K562 (cell line): ENCODE data around the gene ENO3. TPM values are rescaled to one million over a fixed set of nuclear protein-coding genes. Genes with fewer than 3 reads are reported as not detected.
A peak's percentile ranks its signal among the peaks of the same experiment; 100 is the strongest.

Source experiments
- ATAC-seq: fragments of 200-7000 bp; cut with Tn5 transposase; 3 replicates; pipeline ENCODE4 v1.9.1; 2020; ENCODE audit warnings: moderate library complexity
- Bru-seq: library from RNA; stranded (reverse); fragments of 400-500 nt; gene quantifications from one replicate; lab custom pipeline; 2021; lab: Mats Ljungman, UMichigan
- BruChase-seq, 2 experiments: library from RNA; stranded (reverse); fragments of 400-500 nt; gene quantifications; one replicate each; lab custom pipeline; 2021; lab: Mats Ljungman, UMichigan
- BruUV-seq: library from RNA; stranded (reverse); fragments of 400-500 nt; replicated peaks from 2 replicates; lab custom pipeline; 2021; lab: Mats Ljungman, UMichigan
- CTCF ChIA-PET: fragments of 300-600 bp; formaldehyde crosslinking; extraction: SDS; loops from one replicate; lab custom pipeline; 2021; ENCODE audit warnings: low intra/inter-chr PET ratio; lab: Yijun Ruan, JAX
- POLR2A ChIA-PET: fragments of 300-600, 350-650 bp; sonication (Branson Sonifier 250); formaldehyde crosslinking; extraction: SDS; loops from one replicate; lab custom pipeline; 2021; ENCODE audit warnings: antibody characterized with exemption, inconsistent platforms; lab: Yijun Ruan, JAX
- DNase-seq, 4 experiments: peaks; one replicate each; pipeline versions ENCODE4 v3.0.0 to v3.0.0-alpha.2; 2011 to 2018; ENCODE audit warnings: low spot score in 3 of 4, mixed read lengths in 3 of 4; ENCODE audit errors: extremely low read depth in 1 of 4
- FAIRE-seq: peaks from 2 replicates; lab custom pipeline; 2011; peaks lifted over from hg19 to GRCh38; lab: Jason Lieb, UNC
- H2AFZ ChIP-seq: 2 replicates; pipeline ENCODE4 v1.6.0; 2011; ENCODE audit warnings: low read depth, low read length, control low read depth, inconsistent platforms
- H3K27ac ChIP-seq: fragments of 200-600 bp; 3 replicates; pipeline ENCODE4 v1.8.0; 2011; ENCODE audit warnings: low read depth, mild to moderate bottlenecking, control low read depth, inconsistent platforms, low read length, moderate library complexity, mixed read lengths; ENCODE audit errors: extremely low read depth
- H3K27me3 ChIP-seq, 2 experiments: fragments of 300-600 bp in 1 of 2; 2 replicates in 1 of 2; 3 replicates in 1 of 2; pipeline versions ENCODE4 v1.6.0 to v1.8.0; 2011; ENCODE audit warnings: inconsistent platforms in 2 of 2, low read length in 2 of 2, mild to moderate bottlenecking in 1 of 2, mixed read lengths in 1 of 2, moderate library complexity in 1 of 2; ENCODE audit not compliant: control insufficient read depth in 2 of 2, insufficient read depth in 2 of 2
- H3K36me3 ChIP-seq: fragments of 300-600 bp; 3 replicates; pipeline ENCODE4 v1.8.0; 2011; ENCODE audit warnings: mild to moderate bottlenecking, low read length, inconsistent platforms; ENCODE audit not compliant: control insufficient read depth, insufficient read depth
- H3K4me1 ChIP-seq, 2 experiments: fragments of 200-600 bp in 1 of 2; replicated peaks in 1 of 2; 2 replicates in 1 of 2; 3 replicates in 1 of 2; pipeline versions ENCODE4 v1.5.1 to v1.8.0; 2011; ENCODE audit warnings: inconsistent platforms in 2 of 2, low read length in 2 of 2, mild to moderate bottlenecking in 1 of 2, mixed read lengths in 1 of 2, moderate library complexity in 1 of 2; ENCODE audit not compliant: control insufficient read depth in 2 of 2, insufficient read depth in 2 of 2
- H3K4me2 ChIP-seq: 2 replicates; pipeline ENCODE4 v1.6.1; 2011; ENCODE audit warnings: low read length, control low read depth, inconsistent platforms, mixed read lengths; ENCODE audit not compliant: insufficient read depth
- H3K4me3 ChIP-seq: fragments of 200-600 bp; sonication (generic), shearing (Covaris generic); 2 replicates; pipeline ENCODE4 v1.5.1; 2016; ENCODE audit warnings: control low read depth, inconsistent platforms
- H3K79me2 ChIP-seq: fragments of 200-600 bp; 3 replicates; pipeline ENCODE4 v1.8.0; 2011; ENCODE audit warnings: low read length, inconsistent platforms; ENCODE audit not compliant: control insufficient read depth, insufficient read depth
- H3K9ac ChIP-seq, 2 experiments: 2 replicates each; pipeline versions ENCODE4 v1.6.0 to v1.6.1; 2011; ENCODE audit warnings: low read depth in 2 of 2, low read length in 2 of 2, control low read depth in 1 of 2, inconsistent platforms in 1 of 2, mild to moderate bottlenecking in 1 of 2, mixed read lengths in 1 of 2; ENCODE audit not compliant: insufficient read depth in 1 of 2
- H3K9me1 ChIP-seq: one replicate; pipeline ENCODE4 v1.6.0; 2011; ENCODE audit warnings: inconsistent platforms, mild to moderate bottlenecking, low read length, moderate library complexity; ENCODE audit not compliant: control insufficient read depth, insufficient read depth
- H3K9me3 ChIP-seq: replicated peaks from 2 replicates; pipeline ENCODE4 v1.5.1; 2011; ENCODE audit warnings: low read depth, low read length, inconsistent platforms; ENCODE audit not compliant: control insufficient read depth, insufficient read depth
- H4K20me1 ChIP-seq: replicated peaks from 2 replicates; pipeline ENCODE4 v1.6.1; 2011; ENCODE audit warnings: low read length, inconsistent platforms, mixed read lengths; ENCODE audit not compliant: control insufficient read depth, insufficient read depth
- PHB ChIP-seq: fragments of 250-450 bp; sonication (Bioruptor Pico); IDR thresholded peaks from 2 replicates; pipeline ENCODE4 v1.5.0; 2021
- TCFL5 ChIP-seq: fragments of 250-450 bp; sonication (Bioruptor Pico); conservative IDR thresholded peaks from 2 replicates; pipeline ENCODE4 v1.6.1; 2021; ENCODE audit warnings: mild to moderate bottlenecking, moderate library complexity, matching md5 sums
- WGBS: fragments of 100-300 bp; shearing (Covaris generic); methylation state at CpG from one replicate; pipeline ENCODE4 v1.1.6; 2016; ENCODE audit warnings: low coverage, mixed read lengths; ENCODE audit not compliant: insufficient coverage; ENCODE audit errors: missing lambda C conversion rate; 5-methylcytosine and 5-hydroxymethylcytosine counted together
- in situ Hi-C: fragments of 300-500 bp; cut with MboI; formaldehyde crosslinking; loops from 4 replicates; pipeline ENCODE4 v1.15.0; 2018; ENCODE audit warnings: inconsistent platforms, mixed read lengths
- intact Hi-C: fragments of 100-400 bp; cut with micrococcal nuclease; formaldehyde crosslinking; loops from 2 replicates; pipeline ENCODE4 v1.14.2; 2022
- long read RNA-seq, 3 experiments: library from polyadenylated mRNA in 2 of 3; library from RNA in 1 of 3; unstranded in 2 of 3; stranded (forward) in 1 of 3; transcript quantifications; one replicate each; pipeline ENCODE4 v2.0.0, GENCODE V29; 2019 to 2022
- polyA minus RNA-seq, 3 experiments: library from RNA; depleted of rRNA, polyadenylated mRNA; stranded (reverse); fragments of >200 nt; gene quantifications; 2 replicates each; pipeline ENCODE4 v1.2.3, GENCODE V29; 2011
- polyA plus RNA-seq, 8 experiments: library from polyadenylated mRNA; depleted of rRNA in 4 of 8; stranded (reverse) in 5 of 8; unstranded in 3 of 8; fragments of >200 nt; fragmentation: Nextera tagmentation in 2 of 8; fragmentation: Illumina TruSeq in 1 of 8; extraction: Ambion mirVana in 2 of 8; extraction: Trizol in 1 of 8; gene quantifications; 2 replicates each; pipeline versions ENCODE4 v1.2.1 to v1.2.3, GENCODE V29; 2011 to 2014; ENCODE audit warnings: inconsistent platforms in 1 of 8, missing spikeins in 1 of 8
- total RNA-seq, 7 experiments: library from RNA; depleted of rRNA in 6 of 7; stranded (reverse); fragments of >200 nt in 6 of 7; fragmentation: Illumina TruSeq in 2 of 7; extraction: Trizol in 2 of 7; gene quantifications; 2 replicates each; pipeline versions ENCODE4 v1.2.1 to v1.2.3, GENCODE V29; 2011 to 2021; ENCODE audit warnings: low replicate concordance in 1 of 7
- TF ChIP-seq, protein P1 (sequence below): fragments of 450-650 bp; IDR thresholded peaks from 2 replicates; pipeline ENCODE4 v1.6.1; 2016; ENCODE audit warnings: borderline replicate concordance
- TF ChIP-seq, protein P2 (sequence below): sonication (generic); formaldehyde crosslinking; IDR thresholded peaks from 2 replicates; pipeline ENCODE4 v1.8.0; 2022; ENCODE audit warnings: mild to moderate bottlenecking, missing genetic modification reagents, borderline replicate concordance
- TF ChIP-seq, protein P3 (sequence below), 2 experiments: IDR thresholded peaks; 2 replicates each; pipeline ENCODE4 v1.6.1; 2012; ENCODE audit warnings: improper control_type of control experiment in 2 of 2, low read depth in 2 of 2, low read length in 2 of 2, borderline replicate concordance in 1 of 2
- TF ChIP-seq, protein P4 (sequence below): fragments of 200-800 bp; sonication (Bioruptor generic); IDR thresholded peaks from 2 replicates; pipeline ENCODE4 v1.6.1; 2017; ENCODE audit warnings: missing genetic modification characterization, missing compliant biosample characterization

Gene ENO3
- total RNA-seq (2011; cell fraction: chromatin; rRNA removed; ENCODE audit: low replicate concordance): 32.5 and 71.2 TPM in 2 replicates
- 31.6 and 45.9 TPM in 2 replicates for total RNA-seq (2011; cell fraction: nucleolus; rRNA removed)
- 30.1 and 40.7 TPM in 2 replicates for total RNA-seq (2011; cell fraction: nucleoplasm; rRNA removed)
- total RNA-seq (2014; rRNA removed) (7.1 and 8.3 TPM in 2 replicates), total RNA-seq (2014; rRNA removed; fragmentation: Illumina TruSeq; extraction: Trizol) (2.4 and 5.7 TPM in 2 replicates), total RNA-seq (2015; rRNA removed; fragmentation: Illumina TruSeq; extraction: Trizol) (5.6 and 5.9 TPM in 2 replicates), total RNA-seq (2021) (10.8 and 13.6 TPM in 2 replicates), polyA plus RNA-seq (2011; rRNA removed) (15.4 and 15.5 TPM in 2 replicates), polyA plus RNA-seq (2014; fragmentation: Illumina TruSeq; extraction: Trizol) (9.9 and 10.5 TPM in 2 replicates), polyA plus RNA-seq (2014; fragmentation: Nextera tagmentation; extraction: Ambion mirVana) (10 to 100 TPM in 1 of 2 experiments, 1 to 10 TPM in 1; 6.3 to 12.5 TPM), polyA plus RNA-seq (2014; rRNA removed) (17.2 and 18.4 TPM in 2 replicates), polyA minus RNA-seq (2011; rRNA and poly(A)+ RNA removed) (5.1 and 10.0 TPM in 2 replicates), Bru-seq, nascent RNA (percentile 49 among the genes with signal in this experiment), BruChase-seq, experiment 1, labeled RNA remaining after a 2-hour chase (percentile 48 among the genes with signal in this experiment), BruChase-seq, experiment 2, labeled RNA remaining after a 6-hour chase (percentile 51 among the genes with signal in this experiment)
- polyA plus RNA-seq (2011; cell fraction: cytosol; rRNA removed): 12.6 and 14.8 TPM in 2 replicates
- 140 and 201 TPM in 2 replicates for polyA plus RNA-seq (2011; cell fraction: nucleus; rRNA removed)
- 16.9 and 27.2 TPM in 2 replicates for polyA plus RNA-seq (2012)
- polyA minus RNA-seq (2011; cell fraction: cytosol; rRNA and poly(A)+ RNA removed): 6.4 and 10.6 TPM in 2 replicates
- 13.9 and 15.6 TPM in 2 replicates for polyA minus RNA-seq (2011; cell fraction: nucleus; rRNA and poly(A)+ RNA removed)
- long read RNA-seq, experiment 1, partial matches to known transcripts: 2 of 12 reads
- long read RNA-seq, experiment 1, other reads (novel, unspliced or antisense): 8 of 12 reads
- long read RNA-seq, experiment 2, partial matches to known transcripts: 0 of 3 reads
- long read RNA-seq, experiment 2, other reads (novel, unspliced or antisense): 2 of 3 reads
- long read RNA-seq, experiment 3, partial matches to known transcripts: 0 of 6 reads
- long read RNA-seq, experiment 3, other reads (novel, unspliced or antisense): 4 of 6 reads

DNA sequence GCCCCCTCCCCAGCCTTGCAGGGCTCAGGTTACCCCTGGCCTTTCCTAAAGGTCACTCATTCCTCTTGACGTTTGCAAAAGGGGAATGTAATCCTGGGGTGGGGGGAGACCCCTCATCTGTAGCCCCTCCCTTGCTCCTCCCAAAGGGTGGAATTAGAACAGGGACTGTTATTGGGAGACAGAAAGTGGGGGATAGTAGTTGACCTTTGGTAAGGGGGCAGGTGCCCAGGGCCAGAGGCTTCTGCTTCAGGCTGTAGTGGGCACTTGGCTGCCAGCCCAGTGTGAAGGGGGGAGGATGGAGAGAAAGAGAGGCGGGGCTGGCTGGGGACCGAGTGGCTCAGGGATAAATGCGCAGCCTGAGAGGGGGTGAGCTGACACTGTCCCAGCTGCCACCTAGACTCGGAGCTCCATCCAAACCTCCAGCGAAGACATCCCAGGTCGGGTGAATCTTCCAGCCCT, at the start of gene ENO3:
Gene ENO3 (plus strand): TSS at position 374 of the 459 bp plus-strand sequence. CDS start 711 bp downstream, outside the sequence.
- peak within 1 kb of the TSS; percentile 97 for H3K4me3 ChIP-seq
- ChIA-PET CTCF (no interaction called here), POLR2A (interaction anchor here (0.6 to 4.7 kb wide), 5 partner anchors 9 to 62 kb away, joined by 3 to 38 read pairs (median 7); partner anchors contain the start of genes CAMTA2, RNF167, SLC25A11 and SPAG7)
- in situ Hi-C loops: no loop called here
- peaks cover 14% of the 10 kb centered on the region for H4K20me1 ChIP-seq
- H3K9me1 ChIP-seq: no peaks in the 10 kb centered on the region
- FAIRE-seq (no peak), DNase-seq (peak in 2 of 4 experiments; percentile 35 to 60), ATAC-seq (no peak)
- H3K27me3 ChIP-seq: no peaks in the 10 kb centered on the region
- peak within 1 kb of the TSS; percentile 84 for H3K4me2 ChIP-seq
- intact Hi-C loops: loop anchor here (1.0 kb wide), 1 partner anchor 17 kb away; the partner anchor contains the start of gene SPAG7
- no peaks in the 10 kb centered on the region for H3K9me3 ChIP-seq
- H3K79me2 ChIP-seq: peaks cover 45% of the 10 kb centered on the region
- H3K4me1 ChIP-seq: peaks cover 19 to 50% of the 10 kb centered on the region in 2 experiments
- 3% methylated on average over 7 of the region's 7 CpGs for WGBS
- BruUV-seq: no TSS peak
- H3K27ac ChIP-seq: peak within 1 kb of the TSS; percentile 98
- H3K9ac ChIP-seq: peak within 1 kb of the TSS; percentile 89 to 96
- peak within 1 kb of the TSS; percentile 51 for H2AFZ ChIP-seq
- H3K36me3 ChIP-seq: peaks cover 21% of the 10 kb centered on the region
- TF ChIP-seq, protein P1, sequence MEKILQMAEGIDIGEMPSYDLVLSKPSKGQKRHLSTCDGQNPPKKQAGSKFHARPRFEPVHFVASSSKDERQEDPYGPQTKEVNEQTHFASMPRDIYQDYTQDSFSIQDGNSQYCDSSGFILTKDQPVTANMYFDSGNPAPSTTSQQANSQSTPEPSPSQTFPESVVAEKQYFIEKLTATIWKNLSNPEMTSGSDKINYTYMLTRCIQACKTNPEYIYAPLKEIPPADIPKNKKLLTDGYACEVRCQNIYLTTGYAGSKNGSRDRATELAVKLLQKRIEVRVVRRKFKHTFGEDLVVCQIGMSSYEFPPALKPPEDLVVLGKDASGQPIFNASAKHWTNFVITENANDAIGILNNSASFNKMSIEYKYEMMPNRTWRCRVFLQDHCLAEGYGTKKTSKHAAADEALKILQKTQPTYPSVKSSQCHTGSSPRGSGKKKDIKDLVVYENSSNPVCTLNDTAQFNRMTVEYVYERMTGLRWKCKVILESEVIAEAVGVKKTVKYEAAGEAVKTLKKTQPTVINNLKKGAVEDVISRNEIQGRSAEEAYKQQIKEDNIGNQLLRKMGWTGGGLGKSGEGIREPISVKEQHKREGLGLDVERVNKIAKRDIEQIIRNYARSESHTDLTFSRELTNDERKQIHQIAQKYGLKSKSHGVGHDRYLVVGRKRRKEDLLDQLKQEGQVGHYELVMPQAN: 0 out of 2 replicates have a peak, but pooled peaks have one; percentile 0
- TF ChIP-seq, protein P2, sequence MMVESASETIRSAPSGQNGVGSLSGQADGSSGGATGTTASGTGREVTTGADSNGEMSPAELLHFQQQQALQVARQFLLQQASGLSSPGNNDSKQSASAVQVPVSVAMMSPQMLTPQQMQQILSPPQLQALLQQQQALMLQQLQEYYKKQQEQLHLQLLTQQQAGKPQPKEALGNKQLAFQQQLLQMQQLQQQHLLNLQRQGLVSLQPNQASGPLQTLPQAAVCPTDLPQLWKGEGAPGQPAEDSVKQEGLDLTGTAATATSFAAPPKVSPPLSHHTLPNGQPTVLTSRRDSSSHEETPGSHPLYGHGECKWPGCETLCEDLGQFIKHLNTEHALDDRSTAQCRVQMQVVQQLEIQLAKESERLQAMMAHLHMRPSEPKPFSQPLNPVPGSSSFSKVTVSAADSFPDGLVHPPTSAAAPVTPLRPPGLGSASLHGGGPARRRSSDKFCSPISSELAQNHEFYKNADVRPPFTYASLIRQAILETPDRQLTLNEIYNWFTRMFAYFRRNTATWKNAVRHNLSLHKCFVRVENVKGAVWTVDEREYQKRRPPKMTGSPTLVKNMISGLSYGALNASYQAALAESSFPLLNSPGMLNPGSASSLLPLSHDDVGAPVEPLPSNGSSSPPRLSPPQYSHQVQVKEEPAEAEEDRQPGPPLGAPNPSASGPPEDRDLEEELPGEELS (CRISPR knock-in tag): no peak
- TF ChIP-seq PHB (CRISPR knock-in tag) (no peak), TCFL5 (CRISPR knock-in tag) (no peak)
- TF ChIP-seq, protein P3, sequence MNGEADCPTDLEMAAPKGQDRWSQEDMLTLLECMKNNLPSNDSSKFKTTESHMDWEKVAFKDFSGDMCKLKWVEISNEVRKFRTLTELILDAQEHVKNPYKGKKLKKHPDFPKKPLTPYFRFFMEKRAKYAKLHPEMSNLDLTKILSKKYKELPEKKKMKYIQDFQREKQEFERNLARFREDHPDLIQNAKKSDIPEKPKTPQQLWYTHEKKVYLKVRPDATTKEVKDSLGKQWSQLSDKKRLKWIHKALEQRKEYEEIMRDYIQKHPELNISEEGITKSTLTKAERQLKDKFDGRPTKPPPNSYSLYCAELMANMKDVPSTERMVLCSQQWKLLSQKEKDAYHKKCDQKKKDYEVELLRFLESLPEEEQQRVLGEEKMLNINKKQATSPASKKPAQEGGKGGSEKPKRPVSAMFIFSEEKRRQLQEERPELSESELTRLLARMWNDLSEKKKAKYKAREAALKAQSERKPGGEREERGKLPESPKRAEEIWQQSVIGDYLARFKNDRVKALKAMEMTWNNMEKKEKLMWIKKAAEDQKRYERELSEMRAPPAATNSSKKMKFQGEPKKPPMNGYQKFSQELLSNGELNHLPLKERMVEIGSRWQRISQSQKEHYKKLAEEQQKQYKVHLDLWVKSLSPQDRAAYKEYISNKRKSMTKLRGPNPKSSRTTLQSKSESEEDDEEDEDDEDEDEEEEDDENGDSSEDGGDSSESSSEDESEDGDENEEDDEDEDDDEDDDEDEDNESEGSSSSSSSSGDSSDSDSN (IDR thresholded peaks at IDR 0.05; ENCODE audit: borderline replicate concordance in 1 of 2, low read depth in 2 of 2, low read length in 2 of 2): no peak
- TF ChIP-seq, protein P4, sequence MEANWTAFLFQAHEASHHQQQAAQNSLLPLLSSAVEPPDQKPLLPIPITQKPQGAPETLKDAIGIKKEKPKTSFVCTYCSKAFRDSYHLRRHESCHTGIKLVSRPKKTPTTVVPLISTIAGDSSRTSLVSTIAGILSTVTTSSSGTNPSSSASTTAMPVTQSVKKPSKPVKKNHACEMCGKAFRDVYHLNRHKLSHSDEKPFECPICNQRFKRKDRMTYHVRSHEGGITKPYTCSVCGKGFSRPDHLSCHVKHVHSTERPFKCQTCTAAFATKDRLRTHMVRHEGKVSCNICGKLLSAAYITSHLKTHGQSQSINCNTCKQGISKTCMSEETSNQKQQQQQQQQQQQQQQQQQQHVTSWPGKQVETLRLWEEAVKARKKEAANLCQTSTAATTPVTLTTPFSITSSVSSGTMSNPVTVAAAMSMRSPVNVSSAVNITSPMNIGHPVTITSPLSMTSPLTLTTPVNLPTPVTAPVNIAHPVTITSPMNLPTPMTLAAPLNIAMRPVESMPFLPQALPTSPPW: peak; percentile 42; the same call in 1 of the 2 replicates
